ENCODE measurements around the gene FASTKD1.
"Not testable (repeated sequence)": the region's sequence is repeated elsewhere in the genome, so short reads cannot be mapped to it uniquely, and the experiment has no call there.

FASTKD1 gene

GRCh38 chr2:169573160-169573973, at the start of gene FASTKD1:
Gene FASTKD1 (minus strand): TSS chr2:169573865. CDS start chr2:169572029, 1,836 bp downstream.
- peak; percentile 80 for DNase-seq

GRCh38 chr2:169623235-169623634, 49.6 kb upstream of the FASTKD1 start:
- no peak for DNase-seq

GRCh38 chr2:169620509-169620908, 46.8 kb upstream of the FASTKD1 start:
- DNase-seq = no peak

- DNase-seq = no peak
These were observed 46.3 kb upstream of the FASTKD1 start for GRCh38 chr2:169619946-169620345.

GRCh38 chr2:169615982-169616381, 42.3 kb upstream of the FASTKD1 start:
- not testable (repeated sequence) for DNase-seq

GRCh38 chr2:169613876-169614275, 40.2 kb upstream of the FASTKD1 start:
- no peak for DNase-seq

GRCh38 chr2:169609264-169609663, 35.6 kb upstream of the FASTKD1 start:
- no peak for DNase-seq

GRCh38 chr2:169599568-169599967, 25.9 kb upstream of the FASTKD1 start:
- DNase-seq = no peak

- no peak for DNase-seq
These were observed 25.3 kb upstream of the FASTKD1 start for GRCh38 chr2:169598982-169599381.

GRCh38 chr2:169596546-169596945, 22.9 kb upstream of the FASTKD1 start:
- DNase-seq = not testable (repeated sequence)

- no peak for DNase-seq
These were observed 17.1 kb upstream of the FASTKD1 start for GRCh38 chr2:169590804-169591203.

- DNase-seq = no peak
These were observed 12.0 kb upstream of the FASTKD1 start for GRCh38 chr2:169585673-169586072.

GRCh38 chr2:169584005-169584877, 10.6 kb upstream of the FASTKD1 start, which contains the start of gene PPIG:
Gene PPIG (plus strand): TSS chr2:169584351. CDS start chr2:169604042, 19,691 bp downstream.
- DNase-seq = peak; percentile 91

- DNase-seq = no peak
These were observed 9.9 kb upstream of the FASTKD1 start for GRCh38 chr2:169583518-169583917.

GRCh38 chr2:169582552-169583266, 9.0 kb upstream of the FASTKD1 start:
- not testable (repeated sequence) for DNase-seq

GRCh38 chr2:169579044-169579443, 5.4 kb upstream of the FASTKD1 start:
- DNase-seq = no peak

- DNase-seq = not testable (repeated sequence)
These were observed 1.6 kb upstream of the FASTKD1 start for GRCh38 chr2:169575264-169575663.

- DNase-seq = not testable (repeated sequence)
These were observed 874 bp upstream of the FASTKD1 start for GRCh38 chr2:169574539-169574938.

- DNase-seq = no peak
These were observed 272 bp upstream of the FASTKD1 start for GRCh38 chr2:169573974-169574299.

GRCh38 chr2:169572821-169573159, 875 bp downstream of the FASTKD1 start:
- DNase-seq = no peak

GRCh38 chr2:169572189-169572588, 1.5 kb downstream of the FASTKD1 start:
- DNase-seq = no peak

- DNase-seq = no peak
These were observed 2.1 kb downstream of the FASTKD1 start for GRCh38 chr2:169571571-169571970.

- not testable (repeated sequence) for DNase-seq
These were observed 2.9 kb downstream of the FASTKD1 start for GRCh38 chr2:169570752-169571151.
